ENCODE data around the gene MAP2K2.

DNA sequence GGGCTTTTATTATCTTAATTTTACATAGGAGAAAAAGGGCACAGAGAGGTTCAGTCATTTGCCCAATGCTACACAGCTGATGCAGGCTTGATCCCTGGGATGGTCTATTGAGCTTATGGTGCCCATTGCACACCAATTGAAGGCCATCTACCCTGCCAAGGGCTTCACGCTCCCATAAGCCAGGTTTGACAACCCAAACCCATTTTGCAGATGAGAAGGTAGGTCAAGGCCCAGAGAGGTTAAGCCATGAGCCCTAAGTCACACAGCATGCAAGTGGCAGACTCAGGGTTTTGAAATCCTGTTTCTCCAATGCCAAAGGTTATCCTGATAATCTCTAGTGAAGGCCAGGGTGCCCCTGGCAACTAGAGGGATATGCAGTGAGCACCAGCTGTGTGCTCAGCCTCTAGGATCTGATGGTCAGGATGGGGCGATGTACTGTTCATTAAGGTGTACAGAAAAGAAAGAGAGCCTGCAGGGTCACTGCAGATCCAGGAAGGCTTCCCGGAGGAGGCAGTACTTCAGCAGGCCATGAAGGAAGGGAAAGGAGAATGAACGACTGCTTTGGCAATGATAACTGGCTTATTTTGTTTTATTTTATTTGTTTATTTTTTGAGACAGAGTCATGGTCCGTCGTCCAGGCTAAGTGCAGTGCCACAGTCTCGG is 37.6 kb upstream of the MAP2K2 start:
- TF ChIP-seq, protein P1, sequence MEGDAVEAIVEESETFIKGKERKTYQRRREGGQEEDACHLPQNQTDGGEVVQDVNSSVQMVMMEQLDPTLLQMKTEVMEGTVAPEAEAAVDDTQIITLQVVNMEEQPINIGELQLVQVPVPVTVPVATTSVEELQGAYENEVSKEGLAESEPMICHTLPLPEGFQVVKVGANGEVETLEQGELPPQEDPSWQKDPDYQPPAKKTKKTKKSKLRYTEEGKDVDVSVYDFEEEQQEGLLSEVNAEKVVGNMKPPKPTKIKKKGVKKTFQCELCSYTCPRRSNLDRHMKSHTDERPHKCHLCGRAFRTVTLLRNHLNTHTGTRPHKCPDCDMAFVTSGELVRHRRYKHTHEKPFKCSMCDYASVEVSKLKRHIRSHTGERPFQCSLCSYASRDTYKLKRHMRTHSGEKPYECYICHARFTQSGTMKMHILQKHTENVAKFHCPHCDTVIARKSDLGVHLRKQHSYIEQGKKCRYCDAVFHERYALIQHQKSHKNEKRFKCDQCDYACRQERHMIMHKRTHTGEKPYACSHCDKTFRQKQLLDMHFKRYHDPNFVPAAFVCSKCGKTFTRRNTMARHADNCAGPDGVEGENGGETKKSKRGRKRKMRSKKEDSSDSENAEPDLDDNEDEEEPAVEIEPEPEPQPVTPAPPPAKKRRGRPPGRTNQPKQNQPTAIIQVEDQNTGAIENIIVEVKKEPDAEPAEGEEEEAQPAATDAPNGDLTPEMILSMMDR (IDR thresholded peaks at IDR 0.05; ENCODE audit: low read depth, low read length): no peak
- TF ChIP-seq MAX (IDR thresholded peaks at IDR 0.05; ENCODE audit: low read depth, low read length) (no peak), MYC (IDR thresholded peaks at IDR 0.05; ENCODE audit: low read depth, low read length) (no peak), POLR2A (IDR thresholded peaks at IDR 0.05; ENCODE audit: extremely low read depth, insufficient read length) (no peak)

All from NB4 (cell line).